Measurements from ENCODE around the gene TOP1.

Gene TOP1

GRCh38 chr20:41035207-41035606, 6.6 kb downstream of the TOP1 start:
- DNase-seq (ENCODE audit: low read depth in 2 of 3, low spot score in 1 of 3) = no peak

GRCh38 chr20:41037179-41037578, 8.6 kb downstream of the TOP1 start:
- no peak for DNase-seq (ENCODE audit: low read depth in 2 of 3, low spot score in 1 of 3)

- no peak for DNase-seq (ENCODE audit: low read depth in 2 of 3, low spot score in 1 of 3)
These were observed 9.7 kb downstream of the TOP1 start for GRCh38 chr20:41038149-41038877.

- no peak for DNase-seq (ENCODE audit: low read depth in 2 of 3, low spot score in 1 of 3)
These were observed 10.3 kb downstream of the TOP1 start for GRCh38 chr20:41038878-41039404.

GRCh38 chr20:41040855-41041254, 12.2 kb downstream of the TOP1 start:
- no peak for DNase-seq (ENCODE audit: low read depth in 2 of 3, low spot score in 1 of 3)

GRCh38 chr20:41041693-41042092, 13.1 kb downstream of the TOP1 start:
- DNase-seq (ENCODE audit: low read depth in 2 of 3, low spot score in 1 of 3) = no peak

GRCh38 chr20:41044409-41045062, 15.9 kb downstream of the TOP1 start:
- no peak for DNase-seq (ENCODE audit: low read depth in 2 of 3, low spot score in 1 of 3)

- DNase-seq (ENCODE audit: low read depth in 2 of 3, low spot score in 1 of 3) = no peak
These were observed 17.0 kb downstream of the TOP1 start for GRCh38 chr20:41045671-41046070.

GRCh38 chr20:41046716-41047115, 18.1 kb downstream of the TOP1 start:
- no peak for DNase-seq (ENCODE audit: low read depth in 2 of 3, low spot score in 1 of 3)

GRCh38 chr20:41047279-41047974, 18.8 kb downstream of the TOP1 start:
- DNase-seq (ENCODE audit: low read depth in 2 of 3, low spot score in 1 of 3) = no peak

GRCh38 chr20:41047975-41048305, 19.3 kb downstream of the TOP1 start:
- no peak for DNase-seq (ENCODE audit: low read depth in 2 of 3, low spot score in 1 of 3)

- no peak for DNase-seq (ENCODE audit: low read depth in 2 of 3, low spot score in 1 of 3)
These were observed 20.1 kb downstream of the TOP1 start for GRCh38 chr20:41048461-41049301.

- no peak for DNase-seq (ENCODE audit: low read depth in 2 of 3, low spot score in 1 of 3)
These were observed 20.8 kb downstream of the TOP1 start for GRCh38 chr20:41049451-41049850.

- DNase-seq (ENCODE audit: low read depth in 2 of 3, low spot score in 1 of 3) = no peak
These were observed 21.9 kb downstream of the TOP1 start for GRCh38 chr20:41050361-41051008.

- no peak for DNase-seq (ENCODE audit: low read depth in 2 of 3, low spot score in 1 of 3)
These were observed 22.6 kb downstream of the TOP1 start for GRCh38 chr20:41051009-41051825.

GRCh38 chr20:41052742-41053419, 24.3 kb downstream of the TOP1 start:
- DNase-seq (ENCODE audit: low read depth in 2 of 3, low spot score in 1 of 3) = no peak

GRCh38 chr20:41054070-41054846, 25.6 kb downstream of the TOP1 start:
- DNase-seq (ENCODE audit: low read depth in 2 of 3, low spot score in 1 of 3) = no peak

- no peak for DNase-seq (ENCODE audit: low read depth in 2 of 3, low spot score in 1 of 3)
These were observed 26.2 kb downstream of the TOP1 start for GRCh38 chr20:41054847-41055230.

GRCh38 chr20:41055679-41056078, 27.1 kb downstream of the TOP1 start:
- no peak for DNase-seq (ENCODE audit: low read depth in 2 of 3, low spot score in 1 of 3)

Data from stimulated activated CD4-positive, alpha-beta T cell treated with anti-CD3 and anti-CD28 coated beads, Interleukin-12 subunit alpha, Interleukin-12 subunit beta, amount 100 ng/mL, for 48 hours (primary cell).